ENCODE measurements around the gene NGLY1. TPM values are rescaled to one million over a fixed set of nuclear protein-coding genes. Genes with fewer than 3 reads are reported as not detected.

The NGLY1 gene
- total RNA-seq, result 10 to 100 TPM; 38.1 to 44.8 TPM
- 48.9 TPM for polyA plus RNA-seq

- Histone ChIP-seq H3K36me3 (ENCODE audit: insufficient read depth, low read length) (peaks cover 3% of the 10 kb centered on the region), H3K27me3 (ENCODE audit: insufficient read depth, low read length, poor library complexity, severe bottlenecking) (no peaks in the 10 kb centered on the region), H3K4me1 (ENCODE audit: insufficient read depth, low read length) (peaks cover 31% of the 10 kb centered on the region), H3K4me3 (ENCODE audit: low read length) (peak within 1 kb of the TSS; percentile 70), H3K27ac (ENCODE audit: low read depth, low read length) (peak within 1 kb of the TSS; percentile 89), H3K9me3 (ENCODE audit: low read length) (no peaks in the 10 kb centered on the region)
- Mint-ChIP-seq H3K9me3 (no peaks in the 10 kb centered on the region), H3K27me3 (no peaks in the 10 kb centered on the region), H3K4me3 (peak within 1 kb of the TSS; percentile 85 to 99 (median 93)), H3K4me1 (peaks cover 34 to 54% (median 49%) of the 10 kb centered on the region in 3 donors), H3K27ac (peak within 1 kb of the TSS; percentile 83 to 98 (median 92)), H3K36me3 (peaks cover 0 to 12% (median 0%) of the 10 kb centered on the region in 3 donors)
- DNase-seq, result peak; percentile 78 to 88 (median 83)
- POLR2A ChIA-PET, result interaction anchor here (0.5 to 1.1 kb wide), 6 partner anchors 15 to 1866 kb away, joined by 3 to 9 read pairs (median 3); partner anchors contain the start of genes NKIRAS1 and RPL15
- CTCF ChIA-PET, result interaction anchor here (1.1 to 1.7 kb wide), 4 partner anchors 9 to 135 kb away, joined by 3 to 8 read pairs (median 4); no protein-coding TSS in a partner anchor
Observed at GRCh38 chr3:25782938-25783660, at the start of gene NGLY1. Gene NGLY1 (minus strand): TSS chr3:25783443. CDS start chr3:25783390, 53 bp downstream.

- POLR2A ChIA-PET, result no interaction called here
- Mint-ChIP-seq H3K4me3 (no peak overlapping the region), H3K9me3 (peaks cover 0 to 4% (median 0%) of the 10 kb centered on the region in 5 donors), H3K36me3 (peaks cover 0 to 3% (median 1%) of the 10 kb centered on the region in 3 donors), H3K4me1 (peaks cover 0 to under 1% (median under 1%) of the 10 kb centered on the region in 3 donors), H3K27ac (no peak overlapping the region), H3K27me3 (peaks cover 2 to 12% of the 10 kb centered on the region in 2 donors)
- no peaks in the 10 kb centered on the region for H3K9me3 ChIP-seq (ENCODE audit: low read length)
- H3K36me3 ChIP-seq (ENCODE audit: insufficient read depth, low read length), result no peaks in the 10 kb centered on the region
- H3K27me3 ChIP-seq (ENCODE audit: insufficient read depth, low read length, poor library complexity, severe bottlenecking), result no peaks in the 10 kb centered on the region
- H3K27ac ChIP-seq (ENCODE audit: low read depth, low read length), result no peak overlapping the region
- H3K4me3 ChIP-seq (ENCODE audit: low read length), result no peak overlapping the region
- no peak for DNase-seq
- no peaks in the 10 kb centered on the region for H3K4me1 ChIP-seq (ENCODE audit: insufficient read depth, low read length)
- CTCF ChIA-PET, result interaction anchor here (1.5 kb wide), 1 partner anchor 184 kb away, joined by 3 read pairs; no protein-coding TSS in a partner anchor
Observed at GRCh38 chr3:25831578-25831977, 48.3 kb upstream of the NGLY1 start.

GRCh38 chr3:25830373-25831280, 47.4 kb upstream of the NGLY1 start:
- DNase-seq, result no peak
- Mint-ChIP-seq H3K27me3 (peaks cover 2 to 8% of the 10 kb centered on the region in 2 donors), H3K36me3 (peaks cover 0 to 3% (median 1%) of the 10 kb centered on the region in 3 donors), H3K9me3 (peaks cover 0 to 4% (median 0%) of the 10 kb centered on the region in 5 donors), H3K4me1 (peaks cover 8 to 10% (median 9%) of the 10 kb centered on the region in 3 donors), H3K4me3 (no peak overlapping the region), H3K27ac (no peak overlapping the region)
- CTCF ChIA-PET, result interaction anchor here (1.5 kb wide), 1 partner anchor 183 kb away, joined by 3 read pairs; no protein-coding TSS in a partner anchor
- POLR2A ChIA-PET, result no interaction called here
- H3K9me3 ChIP-seq (ENCODE audit: low read length), result no peaks in the 10 kb centered on the region
- H3K27me3 ChIP-seq (ENCODE audit: insufficient read depth, low read length, poor library complexity, severe bottlenecking), result no peaks in the 10 kb centered on the region
- no peaks in the 10 kb centered on the region for H3K4me1 ChIP-seq (ENCODE audit: insufficient read depth, low read length)
- no peak overlapping the region for H3K27ac ChIP-seq (ENCODE audit: low read depth, low read length)
- no peaks in the 10 kb centered on the region for H3K36me3 ChIP-seq (ENCODE audit: insufficient read depth, low read length)
- no peak overlapping the region for H3K4me3 ChIP-seq (ENCODE audit: low read length)

- H3K9me3 Mint-ChIP-seq, result peaks cover 0 to 4% (median 0%) of the 10 kb centered on the region in 5 donors
- POLR2A ChIA-PET, result no interaction called here
- no peaks in the 10 kb centered on the region for H3K4me1 ChIP-seq (ENCODE audit: insufficient read depth, low read length)
- peaks cover 8 to 10% (median 9%) of the 10 kb centered on the region in 3 donors for H3K4me1 Mint-ChIP-seq
- H3K4me3 ChIP-seq (ENCODE audit: low read length), result no peak overlapping the region
- no peak for DNase-seq
- CTCF ChIA-PET, result no interaction called here
- H3K27me3 Mint-ChIP-seq, result peaks cover 4 to 12% of the 10 kb centered on the region in 2 donors
- H3K27ac Mint-ChIP-seq, result peak overlapping the region in 3 of 8 donors; percentile 24 to 46 (median 30)
- H3K9me3 ChIP-seq (ENCODE audit: low read length), result no peaks in the 10 kb centered on the region
- no peaks in the 10 kb centered on the region for H3K27me3 ChIP-seq (ENCODE audit: insufficient read depth, low read length, poor library complexity, severe bottlenecking)
- H3K27ac ChIP-seq (ENCODE audit: low read depth, low read length), result no peak overlapping the region
- H3K36me3 ChIP-seq (ENCODE audit: insufficient read depth, low read length), result no peaks in the 10 kb centered on the region
- peaks cover 0 to 3% (median 0%) of the 10 kb centered on the region in 3 donors for H3K36me3 Mint-ChIP-seq
- no peak overlapping the region for H3K4me3 Mint-ChIP-seq
Observed at GRCh38 chr3:25826510-25826909, 43.3 kb upstream of the NGLY1 start.

GRCh38 chr3:25823314-25823713, 40.1 kb upstream of the NGLY1 start:
- CTCF ChIA-PET, result no interaction called here
- Histone ChIP-seq H3K4me1 (ENCODE audit: insufficient read depth, low read length) (no peaks in the 10 kb centered on the region), H3K4me3 (ENCODE audit: low read length) (no peak overlapping the region), H3K27me3 (ENCODE audit: insufficient read depth, low read length, poor library complexity, severe bottlenecking) (no peaks in the 10 kb centered on the region), H3K9me3 (ENCODE audit: low read length) (no peaks in the 10 kb centered on the region), H3K36me3 (ENCODE audit: insufficient read depth, low read length) (no peaks in the 10 kb centered on the region), H3K27ac (ENCODE audit: low read depth, low read length) (no peak overlapping the region)
- Mint-ChIP-seq H3K27ac (no peak overlapping the region), H3K9me3 (no peaks in the 10 kb centered on the region), H3K27me3 (peaks cover 4 to 8% of the 10 kb centered on the region in 2 donors), H3K36me3 (no peaks in the 10 kb centered on the region), H3K4me1 (peaks cover 8 to 10% (median 9%) of the 10 kb centered on the region in 3 donors), H3K4me3 (no peak overlapping the region)
- POLR2A ChIA-PET, result no interaction called here
- DNase-seq, result no peak

- Mint-ChIP-seq H3K36me3 (no peaks in the 10 kb centered on the region), H3K27me3 (peaks cover 4% of the 10 kb centered on the region in 2 donors), H3K4me1 (peaks cover 8 to 10% (median 9%) of the 10 kb centered on the region in 3 donors), H3K27ac (no peak overlapping the region), H3K4me3 (no peak overlapping the region), H3K9me3 (no peaks in the 10 kb centered on the region)
- Histone ChIP-seq H3K4me3 (ENCODE audit: low read length) (no peak overlapping the region), H3K27ac (ENCODE audit: low read depth, low read length) (no peak overlapping the region), H3K27me3 (ENCODE audit: insufficient read depth, low read length, poor library complexity, severe bottlenecking) (no peaks in the 10 kb centered on the region), H3K9me3 (ENCODE audit: low read length) (no peaks in the 10 kb centered on the region), H3K36me3 (ENCODE audit: insufficient read depth, low read length) (no peaks in the 10 kb centered on the region), H3K4me1 (ENCODE audit: insufficient read depth, low read length) (no peaks in the 10 kb centered on the region)
- no peak for DNase-seq
- ChIA-PET CTCF (no interaction called here), POLR2A (no interaction called here)
Observed at GRCh38 chr3:25821746-25822573, 38.7 kb upstream of the NGLY1 start.

GRCh38 chr3:25820816-25821486, 37.7 kb upstream of the NGLY1 start:
- ChIA-PET POLR2A (no interaction called here), CTCF (no interaction called here)

More at GRCh38 chr3:25820816-25821486, 37.7 kb upstream of the NGLY1 start:
- H3K4me3 Mint-ChIP-seq, result no peak overlapping the region
- Histone ChIP-seq H3K36me3 (ENCODE audit: insufficient read depth, low read length) (no peaks in the 10 kb centered on the region), H3K27ac (ENCODE audit: low read depth, low read length) (no peak overlapping the region), H3K4me3 (ENCODE audit: low read length) (no peak overlapping the region), H3K9me3 (ENCODE audit: low read length) (no peaks in the 10 kb centered on the region), H3K27me3 (ENCODE audit: insufficient read depth, low read length, poor library complexity, severe bottlenecking) (no peaks in the 10 kb centered on the region), H3K4me1 (ENCODE audit: insufficient read depth, low read length) (no peaks in the 10 kb centered on the region)
- DNase-seq, result no peak
- no peaks in the 10 kb centered on the region for H3K9me3 Mint-ChIP-seq
- H3K36me3 Mint-ChIP-seq, result no peaks in the 10 kb centered on the region
- H3K27ac Mint-ChIP-seq, result no peak overlapping the region
- H3K27me3 Mint-ChIP-seq, result peaks cover 4% of the 10 kb centered on the region in 2 donors
- peaks cover 3% of the 10 kb centered on the region in 3 donors for H3K4me1 Mint-ChIP-seq
